Bronchial epithelial cell (primary cell): ENCODE data around the gene RAD21L1. TPM values are rescaled to one million over a fixed set of nuclear protein-coding genes. Genes with fewer than 3 reads are reported as not detected.
A peak's percentile ranks its signal among the peaks of the same experiment; 100 is the strongest.

Source experiments
- DNase-seq: peaks from one replicate; pipeline ENCODE4 v3.0.0-alpha.2; 2010; ENCODE audit warnings: low read depth
- FAIRE-seq: peaks from 2 replicates; lab custom pipeline; 2011; peaks lifted over from hg19 to GRCh38; lab: Jason Lieb, UNC
- H3K27me3 ChIP-seq: 2 replicates; pipeline ENCODE4 v1.5.1; 2011; ENCODE audit warnings: low read length; ENCODE audit not compliant: control insufficient read depth, insufficient read depth
- H3K36me3 ChIP-seq: 2 replicates; pipeline ENCODE4 v1.5.1; 2011; ENCODE audit warnings: low read length; ENCODE audit not compliant: control insufficient read depth, insufficient read depth
- H3K4me3 ChIP-seq: 2 replicates; pipeline ENCODE4 v1.5.1; 2011; ENCODE audit warnings: mild to moderate bottlenecking, low read depth, low read length, control low read depth
- total RNA-seq: library from RNA; depleted of rRNA; stranded (reverse); fragments of >200 nt; gene quantifications from 2 replicates; pipeline ENCODE4 v1.2.1, GENCODE V29; 2014
- TF ChIP-seq, protein P1 (sequence below): IDR thresholded peaks from 2 replicates; pipeline ENCODE4 v1.5.1; 2011; ENCODE audit warnings: mild to moderate bottlenecking, moderate library complexity, low read length, control low read depth, inconsistent platforms; ENCODE audit not compliant: insufficient read depth, severe bottlenecking

Gene RAD21L1
- total RNA-seq, 1 donor from 2014 or later = under 0.01 TPM

GRCh38 chr20:1296922-1297321 is 71.1 kb downstream of the RAD21L1 start:
- FAIRE-seq (no peak), DNase-seq (no peak)
- Histone ChIP-seq H3K27me3 (no peaks in the 10 kb centered on the region), H3K36me3 (no peaks in the 10 kb centered on the region), H3K4me3 (no peak overlapping the region)
- TF ChIP-seq, protein P1, sequence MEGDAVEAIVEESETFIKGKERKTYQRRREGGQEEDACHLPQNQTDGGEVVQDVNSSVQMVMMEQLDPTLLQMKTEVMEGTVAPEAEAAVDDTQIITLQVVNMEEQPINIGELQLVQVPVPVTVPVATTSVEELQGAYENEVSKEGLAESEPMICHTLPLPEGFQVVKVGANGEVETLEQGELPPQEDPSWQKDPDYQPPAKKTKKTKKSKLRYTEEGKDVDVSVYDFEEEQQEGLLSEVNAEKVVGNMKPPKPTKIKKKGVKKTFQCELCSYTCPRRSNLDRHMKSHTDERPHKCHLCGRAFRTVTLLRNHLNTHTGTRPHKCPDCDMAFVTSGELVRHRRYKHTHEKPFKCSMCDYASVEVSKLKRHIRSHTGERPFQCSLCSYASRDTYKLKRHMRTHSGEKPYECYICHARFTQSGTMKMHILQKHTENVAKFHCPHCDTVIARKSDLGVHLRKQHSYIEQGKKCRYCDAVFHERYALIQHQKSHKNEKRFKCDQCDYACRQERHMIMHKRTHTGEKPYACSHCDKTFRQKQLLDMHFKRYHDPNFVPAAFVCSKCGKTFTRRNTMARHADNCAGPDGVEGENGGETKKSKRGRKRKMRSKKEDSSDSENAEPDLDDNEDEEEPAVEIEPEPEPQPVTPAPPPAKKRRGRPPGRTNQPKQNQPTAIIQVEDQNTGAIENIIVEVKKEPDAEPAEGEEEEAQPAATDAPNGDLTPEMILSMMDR = no peak

- Histone ChIP-seq H3K27me3 (no peaks in the 10 kb centered on the region), H3K36me3 (no peaks in the 10 kb centered on the region), H3K4me3 (no peak overlapping the region)
- TF ChIP-seq, protein P1 = no peak
- DNase-seq (no peak), FAIRE-seq (no peak)
These were observed 71.6 kb downstream of the RAD21L1 start for GRCh38 chr20:1297486-1297885.

DNA sequence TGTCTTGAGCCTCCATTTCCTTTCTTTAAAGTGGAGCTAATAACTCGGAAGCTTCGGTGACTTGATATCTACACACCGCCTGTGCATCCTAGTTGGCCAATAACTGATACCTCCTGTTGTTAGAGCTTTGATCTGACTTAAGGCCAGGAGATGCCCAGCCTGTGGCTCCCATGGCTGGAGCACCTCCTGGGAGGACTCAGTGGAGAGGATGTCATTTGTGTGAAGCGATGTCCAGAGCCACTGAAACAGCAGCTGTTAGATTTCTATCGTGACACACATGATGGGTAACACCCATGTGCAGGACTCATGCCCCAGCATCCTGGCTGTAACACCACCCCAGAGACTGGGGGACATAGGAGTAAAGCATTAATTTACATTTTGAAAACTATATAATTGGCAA is 72.3 kb downstream of the RAD21L1 start:
- TF ChIP-seq, protein P1 = no peak
- FAIRE-seq = no peak

DNA sequence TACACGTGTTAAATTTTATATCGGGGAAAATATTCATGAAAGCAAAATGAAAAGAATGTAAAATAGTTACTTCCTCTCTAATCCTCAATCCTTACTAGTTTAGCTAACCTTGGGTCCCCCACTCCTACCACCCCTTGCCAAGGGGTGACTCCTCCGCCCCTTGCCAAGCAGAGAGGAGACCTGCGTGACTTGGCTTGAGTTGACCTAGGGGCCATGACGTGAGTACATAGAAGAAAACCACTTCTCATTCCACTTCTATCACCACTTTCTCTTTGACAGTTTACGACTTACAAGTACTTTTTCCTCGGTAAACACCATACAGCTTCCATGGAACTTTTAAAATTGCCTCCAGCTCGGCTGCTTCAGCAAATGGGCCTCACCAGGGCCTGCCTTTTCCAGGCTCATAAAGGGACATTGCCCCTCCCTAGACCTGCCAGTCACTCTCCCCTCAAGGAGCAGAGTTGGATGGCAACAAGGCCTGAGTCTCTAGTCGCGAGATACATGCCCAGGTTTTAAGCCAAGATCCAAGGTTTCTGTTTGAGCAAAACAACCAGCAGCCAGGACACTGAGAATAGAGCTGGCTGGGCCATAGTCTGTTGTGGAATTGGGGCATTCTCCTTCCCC is 73.2 kb downstream of the RAD21L1 start:
- Histone ChIP-seq H3K4me3 (no peak overlapping the region), H3K27me3 (no peaks in the 10 kb centered on the region), H3K36me3 (no peaks in the 10 kb centered on the region)
- TF ChIP-seq, protein P1 = no peak
- FAIRE-seq (peak; percentile 13), DNase-seq (no peak)

More for the DNA sequence above, 72.3 kb downstream of the RAD21L1 start:
- Histone ChIP-seq H3K27me3 (no peaks in the 10 kb centered on the region), H3K4me3 (no peak overlapping the region), H3K36me3 (no peaks in the 10 kb centered on the region)
- DNase-seq = no peak

GRCh38 chr20:1299522-1299921 is 73.7 kb downstream of the RAD21L1 start:
- FAIRE-seq = peak; percentile 84
- DNase-seq = no peak
- TF ChIP-seq, protein P1 = peak; percentile 32
- H3K27me3 ChIP-seq = no peaks in the 10 kb centered on the region
- H3K4me3 ChIP-seq = no peak overlapping the region
- H3K36me3 ChIP-seq = no peaks in the 10 kb centered on the region
